ENCODE data around the gene TAF11L7. TPM values are rescaled to one million over a fixed set of nuclear protein-coding genes. Genes with fewer than 3 reads are reported as not detected.

TAF11L7 gene
- total and polyA plus RNA-seq, 2 of the 8 experiments (the other 6 are each of a cell fraction or from before 2014, with no cell fraction given) = not detected

- H2AFZ ChIP-seq (ENCODE audit: low read length) = no peak overlapping the region
- H4K5ac ChIP-seq (ENCODE audit: insufficient read length, low read depth, low read length) = no peak overlapping the region
- no peak overlapping the region for H3K23ac ChIP-seq (ENCODE audit: insufficient read length)
- H3K4ac ChIP-seq (replicated peaks; ENCODE audit: insufficient read length, low read depth, low read length) = no peak overlapping the region
- no peak overlapping the region for H2BK15ac ChIP-seq (ENCODE audit: low read length)
- no peaks in the 10 kb centered on the region for H3K4me1 ChIP-seq (replicated peaks in 1 of 4; ENCODE audit: control insufficient read depth in 3 of 4, insufficient read depth in 4 of 4, low read length in 3 of 4)
- H4K8ac ChIP-seq (ENCODE audit: extremely low read depth, insufficient read depth, low read length) = no peak overlapping the region
- no peak overlapping the region for H2BK120ac ChIP-seq (replicated peaks; ENCODE audit: low read depth, low read length)
- H3K79me1 ChIP-seq (ENCODE audit: low read depth, low read length) = no peaks in the 10 kb centered on the region
- no peak for DNase-seq (ENCODE audit: low read depth in 1 of 2, low spot score in 2 of 2)
- H2BK12ac ChIP-seq (ENCODE audit: low read depth, low read length) = no peak overlapping the region
- no peak overlapping the region for H4K91ac ChIP-seq (replicated peaks; ENCODE audit: insufficient read length, low read length)
- no peak overlapping the region for H2AK5ac ChIP-seq (ENCODE audit: low read depth, low read length)
- no peaks in the 10 kb centered on the region for H3K23me2 ChIP-seq (ENCODE audit: low read depth, low read length)
- no peak for FAIRE-seq
- H3K79me2 ChIP-seq (ENCODE audit: control insufficient read depth in 1 of 2, insufficient read depth in 2 of 2, low read length in 2 of 2) = no peaks in the 10 kb centered on the region
- H2BK20ac ChIP-seq (ENCODE audit: low read length) = no peak overlapping the region
- no peak overlapping the region for H3K27ac ChIP-seq (ENCODE audit: low read depth, low read length)
- ChIA-PET CTCF (ENCODE audit: partially characterized antibody) (no interaction called here), POLR2A (ENCODE audit: partially characterized antibody) (no interaction called here)
- H3K9me3 ChIP-seq (ENCODE audit: insufficient read depth in 2 of 2, low read depth in 1 of 2, low read length in 1 of 2) = no peaks in the 10 kb centered on the region
- 96% methylated on average over 14 of the region's 14 CpGs; no CpG with 5 or more reads in 1 of the 2 experiments for WGBS, 2 experiments (ENCODE audit: extremely low coverage in 1 of 2, insufficient coverage in 1 of 2, insufficient read length in 1 of 2, insufficient replicate concordance in 2 of 2, low coverage in 1 of 2, low lambda C conversion rate in 2 of 2, missing lambda C conversion rate in 1 of 2)
- TF ChIP-seq ATF2 (IDR thresholded peaks at IDR 0.05; ENCODE audit: low read length) (no peak), CBX5 (IDR thresholded peaks at IDR 0.05; ENCODE audit: low read depth, low read length) (no peak), SIRT6 (IDR thresholded peaks at IDR 0.05; ENCODE audit: low read length) (no peak), RAD21 (IDR thresholded peaks at IDR 0.05 in 1 of 2, conservative IDR thresholded peaks at IDR 0.05 in 1 of 2; ENCODE audit: low read depth in 2 of 2, low read length in 2 of 2) (no peak), E2F6 (IDR thresholded peaks at IDR 0.05) (no peak), RNF2 (IDR thresholded peaks at IDR 0.05; ENCODE audit: borderline replicate concordance, low read depth, low read length, missing control alignments, poor library complexity, severe bottlenecking) (no peak), HDAC6 (IDR thresholded peaks at IDR 0.05; ENCODE audit: low read depth, low read length) (no peak), BRCA1 (IDR thresholded peaks at IDR 0.05; ENCODE audit: low read depth, low read length) (no peak), SIX5 (IDR thresholded peaks at IDR 0.05; ENCODE audit: low read depth, low read length) (no peak), JUND (IDR thresholded peaks at IDR 0.05; ENCODE audit: low read length) (no peak)
- no peak overlapping the region for H3K18ac ChIP-seq (ENCODE audit: extremely low read depth, low read length)
- H3K9ac ChIP-seq (replicated peaks in 1 of 4; ENCODE audit: extremely low read depth in 1 of 4, low read depth in 3 of 4, low read length in 3 of 4) = no peak overlapping the region
- H3K27me3 ChIP-seq (replicated peaks in 1 of 4; ENCODE audit: control insufficient read depth in 3 of 4, extremely low read depth in 1 of 4, insufficient read depth in 3 of 4, low read length in 3 of 4) = no peaks in the 10 kb centered on the region
- H2BK5ac ChIP-seq (ENCODE audit: low read depth, low read length) = no peak overlapping the region
- no peak overlapping the region for H3K14ac ChIP-seq (ENCODE audit: insufficient read length)
- no peaks in the 10 kb centered on the region for H4K20me1 ChIP-seq (replicated peaks in 1 of 2; ENCODE audit: control insufficient read depth in 1 of 2, insufficient read depth in 2 of 2, low read length in 2 of 2)
- H3K56ac ChIP-seq (replicated peaks; ENCODE audit: insufficient read length, low read depth, low read length) = no peak overlapping the region
- no peaks in the 10 kb centered on the region for H3K36me3 ChIP-seq (ENCODE audit: control insufficient read depth in 2 of 4, insufficient read depth in 4 of 4, low read length in 3 of 4)
- H3K4me3 ChIP-seq (ENCODE audit: extremely low read depth in 1 of 4, insufficient read depth in 2 of 4, low read depth in 3 of 4, low read length in 4 of 4) = no peak overlapping the region
- no peak overlapping the region for H3K4me2 ChIP-seq (ENCODE audit: insufficient read depth in 1 of 2, low read depth in 2 of 2, low read length in 2 of 2)
These were observed 19.4 kb upstream of the TAF11L7 start for GRCh38 chr5:17604951-17605350.

Data from H1 (cell line).